Nephron (organoid): ENCODE results near the gene NSRP1.
A peak's percentile ranks its signal among the peaks of the same experiment; 100 is the strongest.

Experiments used
- H3K27ac Mint-ChIP-seq, 3 experiments: 2 replicates each; pipeline ENCODE4 v1.8.0; 2020; ENCODE audit warnings: mixed read lengths in 3 of 3, mild to moderate bottlenecking in 2 of 3, moderate library complexity in 1 of 3
- H3K27me3 Mint-ChIP-seq: 2 replicates; pipeline ENCODE4 v1.8.0; 2021; ENCODE audit warnings: low read depth, mild to moderate bottlenecking, moderate library complexity, mixed read lengths
- H3K36me3 Mint-ChIP-seq: 2 replicates; pipeline ENCODE4 v1.8.0; 2020; ENCODE audit warnings: low read depth, mixed read lengths
- H3K4me1 Mint-ChIP-seq: 2 replicates; pipeline ENCODE4 v1.8.0; 2020; ENCODE audit warnings: mixed read lengths
- H3K4me3 Mint-ChIP-seq, 3 experiments: 2 replicates each; pipeline ENCODE4 v1.8.0; 2020; ENCODE audit warnings: mild to moderate bottlenecking in 3 of 3, mixed read lengths in 3 of 3, moderate library complexity in 2 of 3
- H3K9me3 Mint-ChIP-seq: 2 replicates; pipeline ENCODE4 v1.8.0; 2020; ENCODE audit warnings: mixed read lengths
- CTCF ChIP-seq, 3 experiments: fragments of 200-600 bp; sonication (generic); IDR thresholded peaks; one replicate each; pipeline ENCODE4 v1.5.0; 2021; ENCODE audit warnings: antibody characterized with exemption in 3 of 3; ENCODE audit not compliant: unreplicated experiment in 3 of 3

NSRP1 gene

GRCh38 chr17:30172560-30172959, 55.9 kb downstream of the NSRP1 start:
- no peaks in the 10 kb centered on the region for H3K27me3 Mint-ChIP-seq
- H3K4me1 Mint-ChIP-seq = no peaks in the 10 kb centered on the region
- H3K36me3 Mint-ChIP-seq = peaks cover 50% of the 10 kb centered on the region
- no peak overlapping the region for H3K4me3 Mint-ChIP-seq
- H3K27ac Mint-ChIP-seq = no peak overlapping the region
- TF ChIP-seq CTCF (IDR thresholded peaks at IDR 0.05; ENCODE audit: unreplicated experiment in 3 of 3) = no peak
- H3K9me3 Mint-ChIP-seq = no peaks in the 10 kb centered on the region

GRCh38 chr17:30173649-30174048, 57.0 kb downstream of the NSRP1 start:
- Mint-ChIP-seq H3K27me3 (no peaks in the 10 kb centered on the region), H3K27ac (no peak overlapping the region), H3K4me1 (no peaks in the 10 kb centered on the region), H3K4me3 (no peak overlapping the region), H3K9me3 (no peaks in the 10 kb centered on the region), H3K36me3 (peaks cover 61% of the 10 kb centered on the region)
- no peak for TF ChIP-seq CTCF (IDR thresholded peaks at IDR 0.05; ENCODE audit: unreplicated experiment in 3 of 3)

- TF ChIP-seq CTCF (IDR thresholded peaks at IDR 0.05; ENCODE audit: unreplicated experiment in 3 of 3) = no peak
- Mint-ChIP-seq H3K27me3 (no peaks in the 10 kb centered on the region), H3K4me3 (no peak overlapping the region), H3K27ac (no peak overlapping the region), H3K36me3 (peaks cover 68% of the 10 kb centered on the region), H3K4me1 (no peaks in the 10 kb centered on the region), H3K9me3 (no peaks in the 10 kb centered on the region)
Measured at GRCh38 chr17:30174556-30174955, 57.9 kb downstream of the NSRP1 start.

- no peak for TF ChIP-seq CTCF (IDR thresholded peaks at IDR 0.05; ENCODE audit: unreplicated experiment in 3 of 3)
- Mint-ChIP-seq H3K27me3 (no peaks in the 10 kb centered on the region), H3K9me3 (no peaks in the 10 kb centered on the region), H3K4me1 (no peaks in the 10 kb centered on the region), H3K4me3 (no peak overlapping the region), H3K27ac (no peak overlapping the region), H3K36me3 (peaks cover 76% of the 10 kb centered on the region)
Measured at GRCh38 chr17:30176855-30177254, 60.2 kb downstream of the NSRP1 start.

GRCh38 chr17:30186761-30187160, 70.1 kb downstream of the NSRP1 start:
- peak overlapping the region in 1 of 3 experiments; percentile 52 for H3K27ac Mint-ChIP-seq
- H3K4me1 Mint-ChIP-seq = no peaks in the 10 kb centered on the region
- TF ChIP-seq CTCF (IDR thresholded peaks at IDR 0.05; ENCODE audit: unreplicated experiment in 3 of 3) = no peak
- no peaks in the 10 kb centered on the region for H3K9me3 Mint-ChIP-seq
- H3K27me3 Mint-ChIP-seq = no peaks in the 10 kb centered on the region
- H3K4me3 Mint-ChIP-seq = no peak overlapping the region
- H3K36me3 Mint-ChIP-seq = peaks cover 30% of the 10 kb centered on the region

GRCh38 chr17:30187573-30187972, 71.0 kb downstream of the NSRP1 start:
- H3K9me3 Mint-ChIP-seq = no peaks in the 10 kb centered on the region
- H3K36me3 Mint-ChIP-seq = peaks cover 30% of the 10 kb centered on the region
- no peaks in the 10 kb centered on the region for H3K4me1 Mint-ChIP-seq
- TF ChIP-seq CTCF (IDR thresholded peaks at IDR 0.05; ENCODE audit: unreplicated experiment in 3 of 3) = no peak
- H3K27me3 Mint-ChIP-seq = no peaks in the 10 kb centered on the region
- peak overlapping the region in 1 of 3 experiments; percentile 52 for H3K27ac Mint-ChIP-seq
- no peak overlapping the region for H3K4me3 Mint-ChIP-seq
